ENCODE data around the gene NECAB2.

DNA sequence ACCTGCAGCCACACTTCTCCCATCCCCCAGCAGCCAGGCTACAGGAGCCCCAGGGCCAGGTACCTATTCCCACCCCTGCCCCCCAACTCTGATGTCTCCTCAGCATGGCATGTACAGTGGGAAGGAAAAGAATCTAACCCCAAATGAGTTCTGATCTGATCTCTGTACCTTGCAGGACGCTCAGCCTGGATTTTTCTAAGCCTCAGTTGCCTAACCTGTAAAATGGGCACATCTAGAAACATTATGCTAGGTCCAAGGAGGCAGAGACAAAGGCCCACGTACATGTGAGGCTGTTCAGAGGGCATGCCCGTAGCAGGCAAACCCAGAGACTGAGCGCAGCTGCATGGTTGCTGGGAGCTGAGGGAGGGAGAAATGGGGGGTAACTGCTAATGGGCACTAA lies 39.5 kb downstream of the NECAB2 start:
- TF ChIP-seq POLR2A (IDR thresholded peaks at IDR 0.05): no peak
- TF ChIP-seq, protein P1, sequence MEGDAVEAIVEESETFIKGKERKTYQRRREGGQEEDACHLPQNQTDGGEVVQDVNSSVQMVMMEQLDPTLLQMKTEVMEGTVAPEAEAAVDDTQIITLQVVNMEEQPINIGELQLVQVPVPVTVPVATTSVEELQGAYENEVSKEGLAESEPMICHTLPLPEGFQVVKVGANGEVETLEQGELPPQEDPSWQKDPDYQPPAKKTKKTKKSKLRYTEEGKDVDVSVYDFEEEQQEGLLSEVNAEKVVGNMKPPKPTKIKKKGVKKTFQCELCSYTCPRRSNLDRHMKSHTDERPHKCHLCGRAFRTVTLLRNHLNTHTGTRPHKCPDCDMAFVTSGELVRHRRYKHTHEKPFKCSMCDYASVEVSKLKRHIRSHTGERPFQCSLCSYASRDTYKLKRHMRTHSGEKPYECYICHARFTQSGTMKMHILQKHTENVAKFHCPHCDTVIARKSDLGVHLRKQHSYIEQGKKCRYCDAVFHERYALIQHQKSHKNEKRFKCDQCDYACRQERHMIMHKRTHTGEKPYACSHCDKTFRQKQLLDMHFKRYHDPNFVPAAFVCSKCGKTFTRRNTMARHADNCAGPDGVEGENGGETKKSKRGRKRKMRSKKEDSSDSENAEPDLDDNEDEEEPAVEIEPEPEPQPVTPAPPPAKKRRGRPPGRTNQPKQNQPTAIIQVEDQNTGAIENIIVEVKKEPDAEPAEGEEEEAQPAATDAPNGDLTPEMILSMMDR (IDR thresholded peaks at IDR 0.05): no peak

Data from suprapubic skin (tissue), 3 donors.